NK-92 treated with Interleukin-12 subunit alpha and Interleukin-12 subunit beta, amount 100 ng/mL, for 24 hours (cell line): ENCODE data around the gene LRRN3.

Experiments
- DNase-seq: peaks from one replicate; lab custom pipeline; 2025; lab: John Stamatoyannopoulos, UW

LRRN3 gene

GRCh38 chr7:111172564-111173257, 81.8 kb downstream of the LRRN3 start:
- no peak for DNase-seq

- DNase-seq = no peak
Observed at GRCh38 chr7:111173528-111173927, 82.6 kb downstream of the LRRN3 start.

- DNase-seq = no peak
Observed at GRCh38 chr7:111173990-111174389, 83.1 kb downstream of the LRRN3 start.

GRCh38 chr7:111174510-111174909, 83.6 kb downstream of the LRRN3 start:
- DNase-seq = no peak
